T follicular helper cell (primary cell): Measurements from ENCODE around the gene CBX4.
A peak's percentile ranks its signal among the peaks of the same experiment; 100 is the strongest.

Experiments used
- DNase-seq: peaks from one replicate; pipeline ENCODE4 v3.0.0-alpha.2; 2020; ENCODE audit warnings: low read depth

CBX4 gene

GRCh38 chr17:79811868-79812352 is 27.3 kb downstream of the CBX4 start:
- no peak for DNase-seq

GRCh38 chr17:79811011-79811867 is 28.0 kb downstream of the CBX4 start:
- no peak for DNase-seq

- peak; percentile 78 for DNase-seq
Observed at GRCh38 chr17:79810130-79811010, 28.9 kb downstream of the CBX4 start.

- DNase-seq, result no peak
Observed at GRCh38 chr17:79809530-79810129, 29.6 kb downstream of the CBX4 start.

GRCh38 chr17:79808763-79809529 is 30.3 kb downstream of the CBX4 start:
- no peak for DNase-seq

- no peak for DNase-seq
Observed at GRCh38 chr17:79806863-79807720, 32.1 kb downstream of the CBX4 start.

GRCh38 chr17:79806446-79806760 is 32.8 kb downstream of the CBX4 start:
- no peak for DNase-seq

- no peak for DNase-seq
Observed at GRCh38 chr17:79804856-79805696, 34.2 kb downstream of the CBX4 start.

GRCh38 chr17:79803997-79804855 is 35.0 kb downstream of the CBX4 start:
- DNase-seq, result no peak

- DNase-seq, result no peak
Observed at GRCh38 chr17:79803421-79803996, 35.7 kb downstream of the CBX4 start.

GRCh38 chr17:79802736-79803420 is 36.4 kb downstream of the CBX4 start:
- no peak for DNase-seq

GRCh38 chr17:79802039-79802735 is 37.1 kb downstream of the CBX4 start:
- DNase-seq, result no peak

- no peak for DNase-seq
Observed at GRCh38 chr17:79801156-79802038, 37.8 kb downstream of the CBX4 start.

- no peak for DNase-seq
Observed at GRCh38 chr17:79800325-79801155, 38.7 kb downstream of the CBX4 start.
